Fibroblast of skin of back (primary cell): ENCODE data around the gene DIPK1B.

Source experiments
- DNase-seq: peaks from one replicate; pipeline ENCODE4 v3.0.0-alpha.2; 2013

Gene DIPK1B

GRCh38 chr9:136720251-136720897 is 8.0 kb downstream of the DIPK1B start:
- DNase-seq: peak; percentile 44

GRCh38 chr9:136720898-136721338 is 8.5 kb downstream of the DIPK1B start:
- DNase-seq: no peak

DNA sequence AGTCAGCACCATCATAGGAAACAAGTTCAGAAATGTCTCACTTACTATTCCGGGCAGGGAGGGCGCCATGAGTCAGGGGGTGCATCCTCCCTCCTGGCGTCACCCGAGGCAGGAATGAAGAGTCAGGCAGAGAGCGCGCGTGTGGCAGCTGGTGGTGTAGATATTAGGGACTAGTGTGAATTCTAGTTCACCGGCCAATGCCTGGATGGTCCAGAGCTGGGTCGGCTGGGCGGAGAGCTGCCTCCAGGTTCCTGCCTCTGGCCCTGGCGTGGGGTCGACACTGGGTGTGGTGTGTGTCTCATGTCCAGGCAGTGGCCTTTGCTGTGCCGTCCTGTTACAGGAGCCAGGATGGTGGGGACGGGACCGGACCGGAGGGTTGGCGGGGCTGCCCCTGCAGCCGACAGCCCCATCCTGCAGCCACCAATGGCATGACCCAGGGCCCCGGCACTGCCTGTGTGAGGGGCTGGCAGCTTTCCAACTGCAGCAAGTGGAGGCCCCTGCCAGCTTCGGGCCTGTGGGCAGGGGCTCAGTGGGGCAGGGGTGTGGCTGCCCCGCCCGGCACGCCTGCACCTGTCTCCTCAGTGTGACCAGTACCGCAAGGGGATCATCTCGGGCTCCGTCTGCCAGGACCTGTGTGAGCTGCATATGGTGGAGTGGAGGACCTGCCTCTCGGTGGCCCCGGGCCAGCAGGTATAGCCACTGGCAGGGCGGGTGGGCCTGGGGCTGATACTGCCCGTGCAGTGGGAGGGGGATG is 9.1 kb downstream of the DIPK1B start:
- DNase-seq: peak; percentile 62

DNA sequence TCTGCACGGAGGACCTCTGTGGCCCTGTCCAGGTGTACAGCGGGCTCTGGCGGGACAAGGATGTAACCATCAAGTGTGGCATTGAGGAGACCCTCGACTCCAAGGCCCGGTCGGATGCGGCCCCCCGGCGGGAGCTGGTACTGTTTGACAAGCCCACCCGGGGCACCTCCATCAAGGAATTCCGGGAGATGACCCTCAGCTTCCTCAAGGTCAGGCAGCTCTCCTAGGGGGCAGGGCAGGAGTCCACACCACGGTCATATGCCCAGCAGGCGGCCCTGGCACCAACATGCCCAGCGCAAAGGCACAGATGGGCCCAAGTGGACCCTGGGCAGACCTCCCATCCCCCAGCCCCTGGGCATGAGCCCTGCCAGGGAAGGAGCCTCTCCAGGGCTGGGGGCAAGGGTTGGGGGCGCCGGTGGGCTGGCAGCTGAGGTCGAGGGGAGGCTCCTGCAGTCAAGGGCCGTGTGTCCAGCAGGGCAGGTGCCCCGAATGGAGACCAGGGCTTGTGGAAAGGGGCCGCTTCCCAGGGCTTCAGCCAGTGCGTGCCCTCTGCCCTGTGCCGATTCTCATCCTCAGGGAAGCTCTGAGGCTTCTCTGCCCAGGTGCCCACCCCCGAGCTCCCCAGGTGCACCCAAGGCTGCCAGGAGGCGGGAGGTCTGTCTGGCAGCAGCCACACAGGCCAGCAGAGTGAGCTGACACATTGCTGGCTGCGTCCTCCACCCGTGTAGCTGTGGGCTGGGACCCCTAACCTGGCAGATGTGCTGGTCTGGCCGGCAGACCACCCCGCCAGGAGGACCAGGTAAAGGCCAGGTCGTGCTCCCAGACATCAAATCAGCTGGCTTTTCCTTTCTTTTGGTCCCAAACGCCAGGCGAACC is 10.0 kb downstream of the DIPK1B start:
- no peak for DNase-seq

DNA sequence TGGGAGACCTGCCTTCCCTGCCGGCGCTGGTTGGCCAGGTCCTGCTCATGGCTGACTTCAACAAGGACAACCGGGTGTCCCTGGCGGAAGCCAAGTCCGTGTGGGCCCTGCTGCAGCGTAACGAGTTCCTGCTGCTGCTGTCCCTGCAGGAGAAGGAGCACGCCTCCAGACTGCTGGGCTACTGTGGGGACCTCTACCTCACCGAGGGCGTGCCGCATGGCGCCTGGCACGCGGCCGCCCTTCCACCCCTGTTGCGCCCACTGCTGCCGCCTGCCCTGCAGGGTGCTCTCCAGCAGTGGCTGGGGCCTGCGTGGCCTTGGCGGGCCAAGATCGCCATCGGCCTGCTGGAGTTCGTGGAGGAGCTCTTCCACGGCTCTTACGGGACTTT is 10.6 kb downstream of the DIPK1B start:
- no peak for DNase-seq

DNA sequence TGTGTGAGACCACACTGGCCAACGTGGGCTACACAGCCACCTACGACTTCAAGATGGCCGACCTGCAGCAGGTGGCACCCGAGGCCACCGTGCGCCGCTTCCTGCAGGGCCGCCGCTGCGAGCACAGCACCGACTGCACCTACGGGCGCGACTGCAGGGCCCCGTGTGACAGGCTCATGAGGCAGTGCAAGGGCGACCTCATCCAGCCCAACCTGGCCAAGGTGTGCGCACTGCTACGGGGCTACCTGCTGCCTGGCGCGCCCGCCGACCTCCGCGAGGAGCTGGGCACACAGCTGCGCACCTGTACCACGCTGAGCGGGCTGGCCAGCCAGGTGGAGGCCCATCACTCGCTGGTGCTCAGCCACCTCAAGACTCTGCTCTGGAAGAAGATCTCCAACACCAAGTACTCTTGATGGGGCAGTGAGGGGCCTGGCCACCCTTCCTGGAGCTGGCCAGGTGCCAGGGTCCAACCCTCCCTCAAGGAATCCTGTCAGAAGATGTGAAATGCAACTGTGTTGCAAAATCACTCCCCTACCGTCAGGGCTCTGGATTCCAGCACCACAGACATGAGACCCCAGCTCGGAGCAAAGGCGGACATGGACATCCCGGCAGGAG is 11.1 kb downstream of the DIPK1B start:
- DNase-seq: no peak

DNA sequence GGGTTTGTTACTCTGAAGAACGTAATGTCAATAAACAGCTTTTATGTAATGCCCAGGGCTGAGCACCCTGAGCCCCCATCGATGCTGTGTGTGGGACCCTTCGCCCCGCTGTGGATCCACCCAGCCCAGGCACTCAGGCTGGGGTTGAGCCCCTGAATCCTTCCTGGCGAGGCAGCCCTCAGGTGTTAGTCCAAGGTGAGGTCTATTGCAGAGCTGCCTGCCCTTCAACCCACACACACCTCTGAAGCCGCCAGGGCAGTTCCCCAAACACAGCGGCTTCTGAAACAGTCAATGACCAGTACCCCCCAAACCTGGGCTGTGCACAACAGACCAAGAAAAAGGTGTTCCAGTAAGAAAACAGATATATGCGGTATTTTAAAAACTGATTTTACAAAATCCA is 11.6 kb downstream of the DIPK1B start:
- DNase-seq: no peak

DNA sequence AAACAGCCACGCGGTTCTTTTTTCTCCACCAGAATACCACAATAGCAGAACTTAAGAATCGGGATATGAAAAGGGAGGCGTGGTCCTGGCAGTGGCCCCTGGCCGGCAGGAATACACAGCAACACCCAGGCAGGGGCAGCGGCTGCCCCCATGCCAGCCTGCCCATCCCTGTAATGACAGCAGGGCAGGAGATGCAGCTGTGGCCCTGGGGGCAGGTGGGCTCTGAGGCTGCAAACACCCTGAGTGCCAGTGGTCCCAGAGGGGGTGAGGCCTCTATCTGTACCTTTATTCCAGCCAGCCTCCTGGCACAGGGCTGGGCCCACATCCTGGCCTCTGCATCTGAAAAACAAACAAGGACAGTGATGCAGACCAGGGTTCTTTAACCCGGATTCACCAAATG is 12.4 kb downstream of the DIPK1B start:
- DNase-seq: no peak

DNA sequence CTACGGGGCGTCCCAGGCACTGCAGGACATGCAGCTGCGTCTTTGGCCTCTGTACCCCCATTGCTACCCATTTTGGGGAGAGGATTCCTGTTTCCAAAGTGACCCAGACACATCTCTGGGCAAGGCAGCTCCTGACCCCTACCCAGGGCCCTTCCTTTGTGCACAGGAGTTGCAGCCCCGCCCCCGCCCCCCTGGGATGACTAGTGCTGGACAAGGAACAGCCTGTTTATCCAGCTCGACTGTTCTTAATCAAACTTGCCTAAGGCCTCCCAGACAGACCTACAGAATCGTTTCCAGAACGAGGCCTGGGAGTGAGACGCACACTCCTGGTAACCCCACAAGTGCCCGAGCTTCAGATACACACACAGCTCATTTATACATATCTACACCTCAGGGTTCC is 13.2 kb downstream of the DIPK1B start:
- peak; percentile 58 for DNase-seq

DNA sequence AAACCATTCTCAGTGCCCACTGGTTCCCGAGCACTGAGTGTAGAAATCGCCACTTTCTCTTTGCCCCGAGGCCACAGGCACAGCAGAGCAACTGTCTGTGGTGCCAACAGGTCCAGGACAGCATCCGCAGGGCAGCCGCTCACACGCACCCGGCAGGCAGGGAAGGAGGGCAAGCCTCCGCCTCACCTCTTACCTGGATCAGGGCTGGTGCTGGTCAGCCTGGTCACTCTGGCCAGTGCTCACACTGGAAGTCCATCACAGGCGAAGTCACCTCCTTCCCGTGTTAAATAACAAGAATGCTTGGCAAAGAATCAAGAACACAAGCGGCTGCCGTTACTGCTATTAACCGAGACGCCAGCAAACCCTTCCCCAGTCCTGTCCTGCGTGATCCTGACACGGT is 13.7 kb downstream of the DIPK1B start:
- no peak for DNase-seq

GRCh38 chr9:136726631-136727191 is 14.3 kb downstream of the DIPK1B start:
- DNase-seq: peak; percentile 51

DNA sequence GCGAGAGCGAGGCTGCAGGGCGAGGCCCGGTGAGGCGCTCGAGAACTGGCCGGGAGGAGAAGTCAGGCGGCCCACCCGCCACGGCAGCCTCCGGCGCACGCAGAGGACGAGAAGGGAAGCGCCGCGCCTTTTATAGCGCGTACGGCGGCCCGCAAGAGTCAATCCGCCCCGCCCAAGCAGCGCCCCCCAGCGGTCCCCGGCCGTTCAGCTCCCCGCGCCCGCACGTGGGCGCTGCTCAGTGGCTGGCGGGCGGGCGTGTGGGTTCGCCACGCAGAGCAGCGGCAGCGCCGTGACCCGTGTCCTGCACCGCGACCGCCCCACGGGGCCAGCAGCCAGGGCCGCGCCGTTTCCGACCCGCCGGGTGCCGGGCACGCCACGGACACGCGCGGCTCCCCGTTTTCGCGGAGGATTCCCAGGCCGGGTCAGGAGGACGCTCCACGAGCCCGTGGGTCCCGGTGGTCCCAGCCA is 15.7 kb downstream of the DIPK1B start:
- DNase-seq: peak; percentile 85

DNA sequence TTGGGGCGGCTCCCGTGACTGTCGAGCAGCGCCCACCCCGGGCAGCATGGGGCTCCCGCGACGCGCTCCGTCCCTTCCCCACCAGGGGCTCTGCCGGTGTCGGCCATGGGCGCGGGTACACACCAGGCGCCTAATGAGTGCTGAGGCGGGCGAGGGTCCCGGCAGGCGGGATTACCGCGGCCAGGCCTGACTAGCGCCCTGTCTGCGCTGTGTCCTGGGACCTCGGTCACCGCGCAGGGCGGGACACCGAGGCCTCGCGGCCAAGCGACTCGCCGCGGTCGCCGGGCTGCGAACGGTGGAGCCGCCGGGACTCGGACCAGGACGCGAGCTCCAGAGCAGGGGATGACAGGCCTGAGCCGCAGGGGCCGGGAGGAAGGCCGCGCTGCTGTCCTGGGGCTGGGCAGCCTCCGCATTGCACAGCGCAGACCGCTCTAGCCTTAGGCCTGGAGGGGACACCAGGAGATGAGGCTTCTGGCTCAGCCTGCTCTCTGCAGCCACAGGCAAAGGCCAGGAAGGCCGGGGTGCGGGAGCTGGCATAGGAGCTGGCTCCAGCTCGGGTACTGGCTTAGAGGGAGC is 16.3 kb downstream of the DIPK1B start:
- peak; percentile 53 for DNase-seq

- DNase-seq: no peak
Observed at GRCh38 chr9:136729144-136729543, 16.8 kb downstream of the DIPK1B start.

DNA sequence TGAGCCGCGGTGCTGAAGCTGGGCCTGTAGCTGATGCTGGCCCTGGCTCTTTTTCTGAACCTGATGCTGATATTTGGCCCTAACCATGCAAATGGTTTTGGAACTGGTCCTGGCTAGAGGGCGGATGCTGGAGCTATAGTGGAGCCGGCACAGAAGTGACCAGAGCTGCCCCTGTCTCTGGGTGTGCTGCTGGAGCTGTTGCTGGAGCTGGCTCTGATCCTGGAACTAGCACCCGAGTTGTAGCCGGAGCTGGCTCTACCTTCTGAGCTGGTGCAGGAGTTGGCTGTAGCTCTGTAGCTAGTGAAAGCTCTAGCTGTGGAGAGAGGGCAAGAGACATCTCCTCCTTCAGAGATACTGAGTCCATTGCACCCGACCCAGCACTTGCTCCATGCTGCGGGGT is 17.6 kb downstream of the DIPK1B start:
- no peak for DNase-seq

DNA sequence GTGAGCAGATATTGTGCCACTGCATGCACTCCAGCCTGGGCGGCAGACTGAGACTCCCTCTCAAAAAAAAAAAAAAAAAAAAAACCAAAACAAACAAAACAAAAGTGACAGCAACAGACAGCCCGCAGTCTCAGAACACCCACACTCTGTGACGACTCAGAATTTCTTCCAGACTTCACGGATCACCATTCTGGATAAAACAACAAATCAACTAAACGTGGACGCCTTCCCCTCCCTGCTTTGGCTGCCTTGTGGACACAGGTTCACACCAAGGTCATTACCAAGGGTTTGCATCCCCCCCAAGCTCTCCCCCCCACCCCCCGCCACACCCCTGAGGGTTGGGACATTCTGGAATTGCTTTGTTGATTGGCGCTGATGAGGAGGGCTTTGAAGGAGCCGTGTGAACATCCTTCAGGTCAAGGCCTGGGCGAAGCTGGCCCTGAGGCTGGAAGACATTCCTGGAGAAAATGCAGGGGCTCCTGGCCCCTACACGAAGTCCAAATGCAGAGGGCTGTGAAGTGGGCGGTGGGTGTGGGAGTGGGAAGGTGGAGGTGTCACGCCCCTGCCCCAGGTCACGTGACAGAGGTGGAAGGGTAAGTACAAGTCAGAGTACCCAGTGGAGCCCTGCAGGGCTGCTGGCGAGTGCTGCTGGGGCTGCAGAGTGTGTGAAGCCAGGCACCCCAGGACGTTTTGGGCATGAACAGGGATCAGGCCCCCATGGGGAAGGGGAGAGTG is 20.2 kb downstream of the DIPK1B start:
- no peak for DNase-seq

DNA sequence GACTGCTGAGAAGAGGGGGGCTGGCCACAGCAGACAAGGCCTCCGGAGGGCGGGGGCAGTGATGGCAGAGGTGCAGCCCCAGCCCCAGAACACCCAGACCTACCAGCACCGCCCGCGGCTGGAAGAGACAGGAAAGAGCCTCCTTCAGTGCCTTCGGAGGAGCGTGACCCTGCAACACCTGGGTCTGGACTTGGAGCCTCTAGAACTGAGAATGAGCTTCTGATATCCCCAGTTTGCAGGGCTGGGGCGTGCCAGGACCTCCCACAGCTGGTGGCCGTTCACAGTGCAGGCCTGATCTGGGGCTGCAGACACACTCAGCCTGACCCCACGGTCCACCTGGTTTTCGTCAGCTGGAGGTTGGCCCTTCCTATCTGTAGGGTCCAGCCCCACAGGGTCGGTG is 21.2 kb downstream of the DIPK1B start:
- no peak for DNase-seq

DNA sequence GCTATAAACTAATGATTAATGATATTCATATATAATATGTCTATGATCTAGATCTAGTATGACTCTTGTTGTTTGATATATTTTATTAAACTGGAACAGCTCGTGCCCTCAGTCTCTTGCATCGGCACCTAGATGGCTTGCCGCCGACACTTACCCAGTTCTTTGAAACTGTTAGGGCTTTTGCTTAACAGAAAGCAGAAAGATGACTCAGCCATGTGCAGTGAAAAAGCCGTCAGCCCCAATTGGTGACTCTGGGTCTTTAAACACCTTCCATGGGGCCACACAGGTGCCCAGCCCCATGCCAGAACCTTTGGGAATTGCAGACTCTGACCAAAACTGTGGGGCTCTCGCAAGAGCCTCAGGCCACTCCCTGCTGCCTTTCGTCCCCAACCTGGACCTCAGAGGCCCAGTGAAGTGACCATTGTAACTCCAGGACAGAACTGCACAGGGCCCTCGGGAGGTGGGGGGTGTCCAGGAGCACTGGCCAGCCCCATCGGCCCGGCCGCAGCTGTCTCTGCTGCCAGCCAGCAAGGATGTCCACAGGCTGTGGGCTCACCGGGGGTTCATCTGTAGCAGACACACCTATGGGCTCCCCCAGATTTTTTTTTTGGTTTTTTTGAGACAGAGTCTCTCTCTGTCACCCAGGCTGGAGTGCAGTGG is 22.6 kb downstream of the DIPK1B start:
- no peak for DNase-seq

DNA sequence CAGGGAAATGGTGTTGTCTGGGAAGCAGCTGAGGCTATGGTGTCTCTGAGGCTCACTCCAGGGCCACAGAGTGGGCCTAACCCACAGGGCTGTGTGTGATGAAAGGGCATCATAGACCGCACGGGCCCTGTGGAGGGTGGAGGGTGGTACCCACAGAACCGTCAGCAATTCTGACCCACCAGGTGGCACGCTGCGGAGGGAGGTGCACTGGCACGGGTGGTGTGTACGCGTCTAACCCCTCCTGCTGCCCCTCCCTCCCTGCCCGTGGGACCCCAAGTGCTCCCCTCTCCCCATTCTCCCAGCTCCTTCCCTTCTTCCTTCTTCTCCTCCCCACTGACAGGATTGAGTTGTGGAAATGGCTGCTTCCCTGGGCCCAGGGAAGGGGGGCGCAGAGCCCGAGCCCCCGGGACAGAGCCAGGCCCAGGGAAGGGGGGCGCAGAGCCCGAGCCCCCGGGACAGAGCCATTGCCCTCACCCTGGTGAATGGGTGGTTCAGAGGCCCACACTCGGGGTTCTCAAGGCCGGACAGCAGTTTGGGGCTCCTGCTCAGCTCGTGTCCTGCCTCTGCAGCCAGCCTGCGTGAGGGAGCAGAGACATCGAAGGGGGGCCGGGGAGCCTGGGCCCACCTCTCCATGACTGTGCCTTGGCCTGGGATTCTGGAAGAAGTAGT is 23.6 kb downstream of the DIPK1B start:
- DNase-seq: no peak

DNA sequence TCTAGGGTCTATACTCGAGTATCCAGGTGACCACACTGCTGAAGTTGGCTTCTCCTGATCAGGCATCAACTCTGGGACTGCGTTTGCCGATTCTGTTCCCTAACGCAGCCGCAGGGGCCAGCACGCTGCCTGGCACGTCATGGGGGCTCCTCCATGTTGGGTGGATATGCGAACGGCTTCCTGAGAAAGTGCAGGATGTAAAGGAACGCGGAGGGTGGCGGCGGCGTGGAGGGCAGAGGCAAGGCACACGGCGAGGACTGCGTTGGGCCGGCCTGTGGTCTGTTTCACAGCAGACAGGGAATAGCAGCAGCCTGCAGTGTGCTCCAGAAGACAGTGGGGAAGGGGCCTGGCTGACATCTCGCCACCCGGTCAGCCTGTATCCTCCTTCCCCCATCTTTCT is 26.6 kb downstream of the DIPK1B start:
- no peak for DNase-seq
